SK-MEL-5 (cell line): ENCODE data around the gene CSTPP1. TPM values are rescaled to one million over a fixed set of nuclear protein-coding genes. Genes with fewer than 3 reads are reported as not detected.
"Not testable (repeated sequence)": the region's sequence is repeated elsewhere in the genome, so short reads cannot be mapped to it uniquely, and the experiment has no call there.

Source experiments
- DNase-seq: peaks from one replicate; pipeline ENCODE4 v3.0.0-alpha.2; 2016; ENCODE audit warnings: low read depth, low spot score
- in situ Hi-C: cut with HindIII; loops from 2 replicates; pipeline ENCODE4 v1.10.0; 2016; ENCODE audit warnings: low sequenced_read_pairs, high pct_unique_total_duplicates, low pct_unique_long_range_greater_than_20kb
- total RNA-seq: library from RNA; depleted of rRNA; stranded (reverse); fragments of >200 nt; shearing (Covaris generic); gene quantifications from 2 replicates; pipeline ENCODE4 v1.2.3, GENCODE V29; 2014

CSTPP1 gene
- total RNA-seq, 1 experiment from 2014 or later: 14.7 TPM

GRCh38 chr11:47098223-47098622 lies 161.7 kb downstream of the CSTPP1 start:
- DNase-seq, in situ Hi-C loops: not testable (repeated sequence)

GRCh38 chr11:47099214-47099917 lies 162.8 kb downstream of the CSTPP1 start:
- in situ Hi-C loops: no loop called here

GRCh38 chr11:47099918-47100315 lies 163.4 kb downstream of the CSTPP1 start:
- no peak for DNase-seq
- in situ Hi-C loops: no loop called here

More at GRCh38 chr11:47099214-47099917, 162.8 kb downstream of the CSTPP1 start:
- DNase-seq: no peak

GRCh38 chr11:47101406-47101805 lies 164.8 kb downstream of the CSTPP1 start:
- in situ Hi-C loops: no loop called here
- no peak for DNase-seq

- in situ Hi-C loops: no loop called here
- no peak for DNase-seq
These were observed 167.8 kb downstream of the CSTPP1 start for GRCh38 chr11:47104261-47104950.

- in situ Hi-C loops: no loop called here
- no peak for DNase-seq
These were observed 169.0 kb downstream of the CSTPP1 start for GRCh38 chr11:47105541-47105940.

GRCh38 chr11:47105974-47106373 lies 169.4 kb downstream of the CSTPP1 start:
- in situ Hi-C loops: no loop called here
- no peak for DNase-seq

GRCh38 chr11:47106798-47107411 lies 170.3 kb downstream of the CSTPP1 start:
- in situ Hi-C loops: no loop called here
- no peak for DNase-seq

GRCh38 chr11:47107744-47108143 lies 171.2 kb downstream of the CSTPP1 start:
- no peak for DNase-seq

GRCh38 chr11:47108214-47108613 lies 171.7 kb downstream of the CSTPP1 start:
- in situ Hi-C loops: no loop called here
- no peak for DNase-seq

More at GRCh38 chr11:47107744-47108143, 171.2 kb downstream of the CSTPP1 start:
- in situ Hi-C loops: no loop called here

- in situ Hi-C loops: no loop called here
- no peak for DNase-seq
These were observed 172.6 kb downstream of the CSTPP1 start for GRCh38 chr11:47109051-47109726.

- no peak for DNase-seq
- in situ Hi-C loops: no loop called here
These were observed 173.2 kb downstream of the CSTPP1 start for GRCh38 chr11:47109727-47110246.

- in situ Hi-C loops: no loop called here
- no peak for DNase-seq
These were observed 174.8 kb downstream of the CSTPP1 start for GRCh38 chr11:47111318-47111804.

- DNase-seq, in situ Hi-C loops: not testable (repeated sequence)
These were observed 176.4 kb downstream of the CSTPP1 start for GRCh38 chr11:47112941-47113340.

GRCh38 chr11:47118958-47119688 lies 182.6 kb downstream of the CSTPP1 start:
- DNase-seq, in situ Hi-C loops: not testable (repeated sequence)

- in situ Hi-C loops: no loop called here
- no peak for DNase-seq
These were observed 184.5 kb downstream of the CSTPP1 start for GRCh38 chr11:47121056-47121455.

- in situ Hi-C loops: no loop called here
- no peak for DNase-seq
These were observed 185.2 kb downstream of the CSTPP1 start for GRCh38 chr11:47121731-47122130.
